ENCODE results near the gene STX8. TPM values are rescaled to one million over a fixed set of nuclear protein-coding genes. Genes with fewer than 3 reads are reported as not detected.
A peak's percentile ranks its signal among the peaks of the same experiment; 100 is the strongest.
"Not testable (repeated sequence)": the region's sequence is repeated elsewhere in the genome, so short reads cannot be mapped to it uniquely, and the experiment has no call there.

STX8 gene
- total and polyA plus RNA-seq, 3 experiments from 2014 or later: 63.3 to 171 (median 64.8) TPM

- Mint-ChIP-seq H3K4me1 (no peaks in the 10 kb centered on the region), H3K9me3 (peaks cover 0 to 2% (median 0%) of the 10 kb centered on the region in 5 donors), H3K36me3 (peaks cover 0 to 6% (median 0%) of the 10 kb centered on the region in 3 donors), H3K4me3 (no peak overlapping the region), H3K27ac (no peak overlapping the region), H3K27me3 (peaks cover 26 to 27% of the 10 kb centered on the region in 2 donors)
- H3K27me3 ChIP-seq (ENCODE audit: insufficient read depth, low read length, poor library complexity, severe bottlenecking): no peaks in the 10 kb centered on the region
- no peak overlapping the region for H3K27ac ChIP-seq (ENCODE audit: low read depth, low read length)
- POLR2A ChIA-PET: no interaction called here
- H3K4me3 ChIP-seq (ENCODE audit: low read length): no peak overlapping the region
- H3K4me1 ChIP-seq (ENCODE audit: insufficient read depth, low read length): no peaks in the 10 kb centered on the region
- H3K9me3 ChIP-seq (ENCODE audit: low read length): no peaks in the 10 kb centered on the region
- no peaks in the 10 kb centered on the region for H3K36me3 ChIP-seq (ENCODE audit: insufficient read depth, low read length)
- CTCF ChIA-PET: no interaction called here
- DNase-seq: no peak
Observed at GRCh38 chr17:9598661-9599060, 23.0 kb upstream of the STX8 start.

- H3K36me3 ChIP-seq (ENCODE audit: insufficient read depth, low read length); CTCF ChIA-PET; H3K4me1 Mint-ChIP-seq; H3K36me3 Mint-ChIP-seq; H3K9me3 ChIP-seq (ENCODE audit: low read length); H3K9me3 Mint-ChIP-seq; POLR2A ChIA-PET; H3K4me1 ChIP-seq (ENCODE audit: insufficient read depth, low read length); DNase-seq; H3K27ac ChIP-seq (ENCODE audit: low read depth, low read length); H3K4me3 Mint-ChIP-seq; H3K4me3 ChIP-seq (ENCODE audit: low read length); H3K27ac Mint-ChIP-seq; H3K27me3 ChIP-seq (ENCODE audit: insufficient read depth, low read length, poor library complexity, severe bottlenecking): not testable (repeated sequence)
- peaks cover 21 to 22% of the 10 kb centered on the region in 2 donors for H3K27me3 Mint-ChIP-seq
Observed at GRCh38 chr17:9597638-9598037, 22.0 kb upstream of the STX8 start.

GRCh38 chr17:9594065-9594464, 18.4 kb upstream of the STX8 start:
- Histone ChIP-seq H3K27me3 (ENCODE audit: insufficient read depth, low read length, poor library complexity, severe bottlenecking) (no peaks in the 10 kb centered on the region), H3K4me1 (ENCODE audit: insufficient read depth, low read length) (no peaks in the 10 kb centered on the region), H3K36me3 (ENCODE audit: insufficient read depth, low read length) (no peaks in the 10 kb centered on the region), H3K9me3 (ENCODE audit: low read length) (no peaks in the 10 kb centered on the region), H3K27ac (ENCODE audit: low read depth, low read length) (no peak overlapping the region), H3K4me3 (ENCODE audit: low read length) (no peak overlapping the region)
- H3K27ac Mint-ChIP-seq: no peak overlapping the region
- CTCF ChIA-PET: no interaction called here
- H3K4me3 Mint-ChIP-seq: no peak overlapping the region
- POLR2A ChIA-PET: no interaction called here
- DNase-seq: no peak
- H3K27me3 Mint-ChIP-seq: peaks cover 15 to 18% of the 10 kb centered on the region in 2 donors
- peaks cover 0 to 6% (median 0%) of the 10 kb centered on the region in 3 donors for H3K36me3 Mint-ChIP-seq
- H3K9me3 Mint-ChIP-seq: no peaks in the 10 kb centered on the region
- H3K4me1 Mint-ChIP-seq: no peaks in the 10 kb centered on the region

GRCh38 chr17:9587969-9588656, 12.5 kb upstream of the STX8 start:
- H3K36me3 ChIP-seq (ENCODE audit: insufficient read depth, low read length): no peaks in the 10 kb centered on the region
- CTCF ChIA-PET: no interaction called here
- H3K27me3 ChIP-seq (ENCODE audit: insufficient read depth, low read length, poor library complexity, severe bottlenecking): no peaks in the 10 kb centered on the region
- no peaks in the 10 kb centered on the region for H3K9me3 ChIP-seq (ENCODE audit: low read length)
- Mint-ChIP-seq H3K9me3 (peaks cover 0 to 6% (median 0%) of the 10 kb centered on the region in 5 donors), H3K36me3 (peaks cover 0 to 8% (median 0%) of the 10 kb centered on the region in 3 donors), H3K27ac (no peak overlapping the region), H3K4me1 (peaks cover 0 to 8% (median 5%) of the 10 kb centered on the region in 3 donors), H3K27me3 (peaks cover 0 to 2% of the 10 kb centered on the region in 2 donors), H3K4me3 (no peak overlapping the region)
- no peak overlapping the region for H3K27ac ChIP-seq (ENCODE audit: low read depth, low read length)
- DNase-seq: no peak
- POLR2A ChIA-PET: no interaction called here
- H3K4me1 ChIP-seq (ENCODE audit: insufficient read depth, low read length): no peaks in the 10 kb centered on the region
- H3K4me3 ChIP-seq (ENCODE audit: low read length): no peak overlapping the region

- Mint-ChIP-seq H3K4me1 (peaks cover 28 to 46% (median 42%) of the 10 kb centered on the region in 3 donors), H3K27me3 (peaks cover 0 to 2% of the 10 kb centered on the region in 2 donors), H3K4me3 (peak overlapping the region; percentile 98 to 100 (median 99)), H3K36me3 (peaks cover 0 to 10% (median 0%) of the 10 kb centered on the region in 3 donors), H3K9me3 (no peaks in the 10 kb centered on the region), H3K27ac (peak overlapping the region in 3 of 8 donors; percentile 34 to 85 (median 51))
- Histone ChIP-seq H3K9me3 (ENCODE audit: low read length) (no peaks in the 10 kb centered on the region), H3K27ac (ENCODE audit: low read depth, low read length) (no peak overlapping the region), H3K4me1 (ENCODE audit: insufficient read depth, low read length) (peaks cover 12% of the 10 kb centered on the region), H3K36me3 (ENCODE audit: insufficient read depth, low read length) (no peaks in the 10 kb centered on the region), H3K27me3 (ENCODE audit: insufficient read depth, low read length, poor library complexity, severe bottlenecking) (no peaks in the 10 kb centered on the region), H3K4me3 (ENCODE audit: low read length) (no peak overlapping the region)
- ChIA-PET CTCF (interaction anchor here (0.7 to 1.5 kb wide), 3 partner anchors 10 to 88 kb away, joined by 3 to 4 read pairs (median 3); no protein-coding TSS in a partner anchor), POLR2A (no interaction called here)
- DNase-seq: no peak
Observed at GRCh38 chr17:9577373-9577709, 1.7 kb upstream of the STX8 start.

- H3K4me1 ChIP-seq (ENCODE audit: insufficient read depth, low read length): peaks cover 12% of the 10 kb centered on the region
- peak; percentile 57 to 83 (median 71) for DNase-seq
- no peaks in the 10 kb centered on the region for H3K27me3 ChIP-seq (ENCODE audit: insufficient read depth, low read length, poor library complexity, severe bottlenecking)
- H3K4me1 Mint-ChIP-seq: peaks cover 28 to 46% (median 45%) of the 10 kb centered on the region in 3 donors
- H3K9me3 ChIP-seq (ENCODE audit: low read length): no peaks in the 10 kb centered on the region
- H3K4me3 Mint-ChIP-seq: peak within 1 kb of the TSS; percentile 98 to 100 (median 99)
- peaks cover 0 to 10% (median 0%) of the 10 kb centered on the region in 3 donors for H3K36me3 Mint-ChIP-seq
- H3K36me3 ChIP-seq (ENCODE audit: insufficient read depth, low read length): no peaks in the 10 kb centered on the region
- H3K27me3 Mint-ChIP-seq: peaks cover 0 to 2% of the 10 kb centered on the region in 2 donors
- H3K4me3 ChIP-seq (ENCODE audit: low read length): peak within 1 kb of the TSS; percentile 91
- peak within 1 kb of the TSS; percentile 55 for H3K27ac ChIP-seq (ENCODE audit: low read depth, low read length)
- H3K9me3 Mint-ChIP-seq: no peaks in the 10 kb centered on the region
- ChIA-PET CTCF (interaction anchor here (0.7 to 1.9 kb wide), 5 partner anchors 10 to 89 kb away, joined by 3 to 6 read pairs (median 3); no protein-coding TSS in a partner anchor), POLR2A (no interaction called here)
- peak within 1 kb of the TSS; percentile 84 to 96 (median 88) for H3K27ac Mint-ChIP-seq
Observed at GRCh38 chr17:9576521-9577372, 1.1 kb upstream of the STX8 start, which contains the start of gene CFAP52. CFAP52 (plus strand) TSS chr17:9576642; CDS start chr17:9576696, 54 bp downstream.

- no peaks in the 10 kb centered on the region for H3K36me3 ChIP-seq (ENCODE audit: insufficient read depth, low read length)
- H3K9me3 ChIP-seq (ENCODE audit: low read length): no peaks in the 10 kb centered on the region
- Mint-ChIP-seq H3K27ac (peak overlapping the region in 1 of 8 donors; percentile 47), H3K36me3 (peaks cover 6 to 41% (median 9%) of the 10 kb centered on the region in 3 donors), H3K4me1 (peaks cover 30 to 56% (median 50%) of the 10 kb centered on the region in 3 donors), H3K27me3 (peaks cover 0 to 2% of the 10 kb centered on the region in 2 donors), H3K9me3 (no peaks in the 10 kb centered on the region), H3K4me3 (peak overlapping the region in 1 of 7 donors; percentile 63)
- DNase-seq: no peak
- no peak overlapping the region for H3K4me3 ChIP-seq (ENCODE audit: low read length)
- CTCF ChIA-PET: no interaction called here
- no peak overlapping the region for H3K27ac ChIP-seq (ENCODE audit: low read depth, low read length)
- POLR2A ChIA-PET: no interaction called here
- H3K4me1 ChIP-seq (ENCODE audit: insufficient read depth, low read length): peaks cover 10% of the 10 kb centered on the region
- no peaks in the 10 kb centered on the region for H3K27me3 ChIP-seq (ENCODE audit: insufficient read depth, low read length, poor library complexity, severe bottlenecking)
Observed at GRCh38 chr17:9571201-9571600, 4.4 kb downstream of the STX8 start.
